Esophagus (tissue), 2 donors: ENCODE measurements around the gene C10orf90. TPM values are rescaled to one million over a fixed set of nuclear protein-coding genes. Genes with fewer than 3 reads are reported as not detected.

Source experiments
- H3K27ac ChIP-seq, 2 donors: one replicate each; pipeline ENCODE4 v1.5.1; 2013; ENCODE audit warnings: low read depth in 2 of 2, mild to moderate bottlenecking in 2 of 2, inconsistent platforms in 1 of 2, low read length in 1 of 2, moderate library complexity in 1 of 2
- H3K27me3 ChIP-seq, 2 donors: one replicate each; pipeline ENCODE4 v1.6.1; 2013; ENCODE audit warnings: low read length in 2 of 2, control low read depth in 1 of 2, mild to moderate bottlenecking in 1 of 2; ENCODE audit not compliant: insufficient read depth in 2 of 2, control insufficient read depth in 1 of 2
- H3K36me3 ChIP-seq, 2 donors: one replicate each; pipeline ENCODE4 v1.6.1; 2013; ENCODE audit warnings: low read length in 1 of 2; ENCODE audit not compliant: control insufficient read depth in 2 of 2, insufficient read depth in 2 of 2
- H3K4me1 ChIP-seq, 2 donors: one replicate each; pipeline ENCODE4 v1.6.1; 2013; ENCODE audit warnings: low read length in 1 of 2; ENCODE audit not compliant: control insufficient read depth in 2 of 2, insufficient read depth in 2 of 2
- H3K4me3 ChIP-seq, 2 donors: one replicate each; pipeline ENCODE4 v1.5.1; 2013; ENCODE audit warnings: low read length in 2 of 2, mild to moderate bottlenecking in 2 of 2, low read depth in 1 of 2, moderate library complexity in 1 of 2
- H3K9me3 ChIP-seq, 2 donors: one replicate each; pipeline ENCODE4 v1.6.1; 2013; ENCODE audit warnings: mild to moderate bottlenecking in 2 of 2, low read depth in 1 of 2, low read length in 1 of 2, moderate library complexity in 1 of 2; ENCODE audit not compliant: control insufficient read depth in 2 of 2, insufficient read depth in 1 of 2
- WGBS, 2 donors: extraction: QIAGEN DNeasy Blood & Tissue Kit; methylation state at CpG; one replicate each; pipeline ENCODE4 v1.1.7; 2013; 5-methylcytosine and 5-hydroxymethylcytosine counted together
- polyA plus RNA-seq, 2 donors: library from polyadenylated mRNA; stranded (reverse); fragments of 200-250 nt; gene quantifications; one replicate each; pipeline ENCODE4 v1.2.3, GENCODE V29; 2013
- donor health status: healthy with polysubstance abuse.
- donor health status: Bipolar disorder and iron deficiency.

Gene C10orf90
- polyA plus RNA-seq, 2 donors, result 0.05 TPM; not detected in 1

DNA sequence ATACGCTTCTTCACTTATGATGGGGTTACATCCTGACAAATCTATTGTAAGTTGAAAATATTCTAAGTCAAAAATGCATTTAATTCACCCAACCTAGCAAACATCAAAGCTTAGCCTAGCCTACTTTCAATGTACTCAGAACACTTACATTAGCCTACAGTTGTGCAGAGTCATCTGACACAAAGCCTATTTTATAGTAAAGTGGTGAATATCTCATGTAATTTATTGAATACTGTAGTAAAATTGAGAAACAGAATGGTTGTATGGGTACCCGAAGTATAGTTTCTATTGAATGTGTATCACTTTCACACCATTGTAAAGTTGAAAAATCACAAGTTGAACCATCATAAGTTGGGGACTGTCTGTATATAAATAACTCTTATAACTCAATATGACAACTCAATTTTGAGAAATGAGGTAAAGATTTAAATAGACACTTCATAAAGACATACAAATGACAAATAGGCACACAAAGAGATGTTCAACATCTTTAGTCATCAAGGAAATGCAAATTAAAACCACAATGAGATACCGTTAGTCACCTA is 73.9 kb downstream of the C10orf90 start:
- WGBS, 2 donors, result 81 to 84% methylated on average over 3 of the region's 3 CpGs
- no peaks in the 10 kb centered on the region for H3K9me3 ChIP-seq

DNA sequence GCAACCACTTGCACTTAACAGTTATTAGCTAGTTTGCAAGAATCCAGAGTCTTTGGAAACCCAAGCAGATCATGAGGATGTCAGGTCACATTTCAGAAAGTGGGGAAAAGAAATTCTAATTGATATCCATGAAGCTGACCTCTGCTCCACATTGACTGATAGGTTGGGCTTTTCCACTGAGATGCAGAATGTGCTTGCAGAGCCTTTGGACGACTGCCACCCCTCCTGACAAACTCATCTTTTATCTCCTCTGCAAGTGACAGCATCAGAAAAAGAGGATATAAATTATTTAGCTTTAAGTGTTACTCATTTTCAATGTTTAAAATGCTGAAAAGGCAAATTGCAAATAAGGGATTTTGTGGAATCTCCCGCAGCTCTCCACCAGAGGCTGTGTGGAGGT is 75.3 kb downstream of the C10orf90 start:
- no peak overlapping the region for H3K4me3 ChIP-seq
- H3K27me3 ChIP-seq, result no peaks in the 10 kb centered on the region
- H3K4me1 ChIP-seq, result no peaks in the 10 kb centered on the region
- 22 to 45% methylated on average over 2 of the region's 2 CpGs for WGBS, 2 donors
- no peak overlapping the region for H3K27ac ChIP-seq
- no peaks in the 10 kb centered on the region for H3K9me3 ChIP-seq
- H3K36me3 ChIP-seq, result no peaks in the 10 kb centered on the region

More for the DNA sequence above, 73.9 kb downstream of the C10orf90 start:
- Histone ChIP-seq H3K4me1 (no peaks in the 10 kb centered on the region), H3K36me3 (no peaks in the 10 kb centered on the region), H3K4me3 (no peak overlapping the region), H3K27me3 (no peaks in the 10 kb centered on the region), H3K27ac (no peak overlapping the region)

DNA sequence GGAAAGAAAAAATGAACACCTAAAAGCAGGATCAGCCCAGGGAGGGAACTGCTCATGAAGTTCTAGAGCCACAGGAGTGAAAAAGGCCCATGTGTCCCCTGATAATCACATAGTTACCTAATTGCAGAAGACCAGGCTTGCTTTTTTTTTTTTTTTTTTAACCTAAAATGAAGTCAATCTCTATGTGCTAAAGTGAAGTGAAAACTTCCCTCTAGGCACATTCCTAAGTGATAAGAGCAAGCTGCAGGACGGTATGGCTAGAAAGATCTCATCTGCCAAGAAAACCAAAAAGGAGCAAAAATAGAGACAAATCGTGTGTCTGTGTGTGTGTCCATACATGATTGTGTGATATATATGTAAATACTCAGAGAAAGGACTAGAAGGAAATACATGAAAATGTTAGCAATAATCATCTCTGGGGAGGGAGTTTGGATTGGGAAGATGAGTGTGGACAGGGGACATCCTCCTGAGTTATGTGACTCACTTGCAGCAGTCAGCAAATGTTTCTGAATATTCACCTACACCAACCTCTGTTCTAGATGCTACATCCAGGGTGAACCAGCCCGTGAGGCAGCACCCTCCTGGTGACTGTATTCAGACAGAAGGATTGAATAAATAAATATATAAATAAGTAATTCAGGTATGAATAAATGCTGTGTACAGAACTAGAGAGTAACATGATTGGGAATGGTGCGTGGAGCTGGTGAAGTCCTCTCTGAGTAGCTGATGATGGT is 76.4 kb downstream of the C10orf90 start:
- Histone ChIP-seq H3K27ac (no peak overlapping the region), H3K27me3 (no peaks in the 10 kb centered on the region), H3K4me3 (no peak overlapping the region), H3K4me1 (no peaks in the 10 kb centered on the region), H3K9me3 (no peaks in the 10 kb centered on the region), H3K36me3 (no peaks in the 10 kb centered on the region)
- WGBS, 2 donors, result 73 to 74% methylated on average over 4 of the region's 4 CpGs

DNA sequence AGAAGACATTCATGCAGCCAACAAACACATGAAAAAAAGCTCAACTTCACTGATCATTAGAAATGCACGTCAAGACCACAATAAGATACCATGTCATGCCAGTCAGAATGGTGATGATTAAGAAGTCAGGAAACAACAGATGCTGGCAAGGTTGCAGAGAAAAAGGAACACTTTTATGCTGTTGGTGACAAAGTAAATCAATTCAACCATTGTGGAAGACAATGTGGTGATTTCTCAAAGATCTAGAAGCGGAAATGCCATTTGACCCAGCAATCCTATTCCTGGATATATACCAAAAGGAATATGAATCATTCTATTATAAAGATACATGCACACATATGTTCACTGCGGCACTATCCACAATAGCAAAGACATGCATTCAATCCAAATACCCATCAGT is 77.6 kb downstream of the C10orf90 start:
- no peaks in the 10 kb centered on the region for H3K9me3 ChIP-seq
- H3K4me1 ChIP-seq, result no peaks in the 10 kb centered on the region
- H3K4me3 ChIP-seq, result no peak overlapping the region
- H3K27me3 ChIP-seq, result no peaks in the 10 kb centered on the region
- 86 to 90% methylated on average over 3 of the region's 3 CpGs for WGBS, 2 donors
- H3K36me3 ChIP-seq, result no peaks in the 10 kb centered on the region
- H3K27ac ChIP-seq, result no peak overlapping the region

DNA sequence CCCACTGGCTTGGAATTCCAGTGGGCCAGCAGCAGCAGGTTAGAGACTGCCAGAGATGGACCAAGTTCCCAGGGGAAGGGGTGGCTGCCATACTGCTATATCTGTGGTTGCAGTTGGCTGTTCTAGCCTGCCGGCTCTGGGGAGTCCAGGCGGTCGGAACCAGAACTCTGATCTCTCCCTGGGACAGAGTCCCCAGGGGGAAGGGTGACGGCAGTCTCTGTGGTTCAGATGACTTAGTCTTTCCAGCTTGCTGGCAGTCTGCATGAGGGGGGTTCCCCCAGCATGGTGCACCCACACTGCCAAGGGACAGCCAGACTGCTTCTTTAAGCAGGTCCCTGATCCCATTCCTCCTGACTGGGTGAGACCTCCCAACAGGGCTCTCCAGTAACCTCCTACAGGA is 82.5 kb downstream of the C10orf90 start:
- Histone ChIP-seq H3K27me3 (peaks cover 0 to 2% of the 10 kb centered on the region in 2 donors), H3K4me3 (no peak overlapping the region), H3K9me3 (peaks cover 0 to 2% of the 10 kb centered on the region in 2 donors), H3K4me1 (no peaks in the 10 kb centered on the region), H3K36me3 (no peaks in the 10 kb centered on the region), H3K27ac (no peak overlapping the region)
- 92% methylated on average over 4 of the region's 4 CpGs for WGBS, 2 donors

DNA sequence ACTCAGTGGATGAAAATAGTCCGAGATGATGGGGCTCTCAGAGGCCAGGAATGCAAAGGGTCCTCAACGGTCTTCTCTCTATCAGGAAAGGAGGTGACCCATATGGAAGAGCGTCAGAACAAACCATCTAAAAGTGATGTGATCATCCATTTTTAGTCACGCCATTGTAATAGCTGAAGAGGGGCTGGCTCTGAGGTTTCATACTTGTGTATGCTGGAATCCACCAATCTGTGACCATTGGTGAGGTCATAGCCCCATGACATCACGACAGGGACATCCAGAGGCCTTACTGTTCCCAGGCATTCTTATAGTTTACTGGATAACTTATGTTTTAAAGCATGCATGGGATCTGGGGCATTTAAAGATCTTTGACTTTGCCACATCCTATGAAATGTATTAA is 83.6 kb downstream of the C10orf90 start:
- no peak overlapping the region for H3K27ac ChIP-seq
- no peak overlapping the region for H3K4me3 ChIP-seq
- no peaks in the 10 kb centered on the region for H3K4me1 ChIP-seq
- no peaks in the 10 kb centered on the region for H3K36me3 ChIP-seq
- H3K9me3 ChIP-seq, result peaks cover 0 to 2% of the 10 kb centered on the region in 2 donors
- 86 to 88% methylated on average over 5 of the region's 5 CpGs for WGBS, 2 donors
- H3K27me3 ChIP-seq, result peaks cover 0 to 2% of the 10 kb centered on the region in 2 donors

DNA sequence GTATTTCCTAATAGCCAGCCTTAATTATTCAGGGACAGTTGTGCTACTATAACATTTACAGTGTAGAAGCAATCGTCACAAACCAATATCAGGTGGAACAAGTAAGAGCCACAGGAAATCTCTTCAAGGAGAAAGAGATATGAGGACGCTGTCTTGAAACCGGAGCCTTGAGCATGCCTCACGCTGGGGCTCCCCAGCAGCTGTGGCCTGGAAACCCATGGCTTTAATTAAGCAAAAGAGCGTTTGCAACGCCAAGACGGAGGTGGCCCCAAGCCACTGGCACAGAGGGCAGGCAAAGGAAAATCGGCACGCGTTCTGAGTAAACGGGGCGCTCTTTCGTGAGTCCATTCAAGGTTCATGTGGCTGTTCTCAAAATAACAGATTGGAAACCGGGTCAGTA is 84.4 kb downstream of the C10orf90 start:
- Histone ChIP-seq H3K9me3 (peaks cover 0 to 2% of the 10 kb centered on the region in 2 donors), H3K27ac (no peak overlapping the region), H3K4me1 (no peaks in the 10 kb centered on the region), H3K36me3 (no peaks in the 10 kb centered on the region), H3K4me3 (no peak overlapping the region), H3K27me3 (peaks cover 2% of the 10 kb centered on the region in 2 donors)
- WGBS, 2 donors, result 84 to 89% methylated on average over 14 of the region's 14 CpGs

DNA sequence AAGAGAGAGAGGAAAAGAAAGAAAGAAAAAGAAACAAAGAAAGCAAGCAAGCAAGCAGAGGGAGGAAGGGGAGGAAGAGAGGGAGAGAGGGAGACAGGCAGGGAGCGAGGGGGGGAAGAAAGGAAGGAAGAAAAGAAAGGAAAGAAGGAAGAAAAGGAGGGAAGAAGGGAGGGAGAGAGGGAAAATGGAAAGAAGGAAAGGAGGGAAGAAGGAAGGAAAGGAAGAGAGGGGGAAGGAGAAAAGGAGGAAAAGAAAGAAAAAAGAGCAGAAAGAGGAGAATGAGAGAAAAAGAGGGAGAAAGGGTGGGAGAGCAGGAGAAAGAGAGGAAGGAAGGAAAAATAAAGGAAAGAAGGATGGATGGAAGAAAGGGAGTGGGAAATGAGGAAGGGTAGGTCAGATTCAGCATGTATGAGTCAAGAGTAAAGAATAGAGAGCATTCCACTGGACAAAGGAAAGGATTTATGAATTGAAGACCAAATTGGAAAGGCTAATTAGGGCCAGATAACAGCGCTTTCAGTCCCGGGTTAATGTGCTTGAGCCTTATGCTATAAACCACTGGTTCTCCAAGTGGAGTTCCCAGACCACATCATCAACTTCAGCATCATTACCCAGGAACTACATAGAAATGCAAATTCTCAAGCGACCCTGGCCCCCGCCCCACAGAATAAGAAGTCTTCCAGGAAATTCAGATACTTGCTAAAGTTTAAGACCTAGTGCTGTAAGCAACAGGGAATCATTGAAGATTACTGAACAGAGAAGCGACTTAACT is 85.1 kb downstream of the C10orf90 start:
- H3K27ac ChIP-seq, result no peak overlapping the region
- no peaks in the 10 kb centered on the region for H3K36me3 ChIP-seq
- peaks cover 0 to 2% of the 10 kb centered on the region in 2 donors for H3K9me3 ChIP-seq
- H3K4me1 ChIP-seq, result no peaks in the 10 kb centered on the region
- no peak overlapping the region for H3K4me3 ChIP-seq
- H3K27me3 ChIP-seq, result peaks cover 2% of the 10 kb centered on the region in 2 donors
- 81 to 86% methylated on average over 6 of the region's 6 CpGs for WGBS, 2 donors

DNA sequence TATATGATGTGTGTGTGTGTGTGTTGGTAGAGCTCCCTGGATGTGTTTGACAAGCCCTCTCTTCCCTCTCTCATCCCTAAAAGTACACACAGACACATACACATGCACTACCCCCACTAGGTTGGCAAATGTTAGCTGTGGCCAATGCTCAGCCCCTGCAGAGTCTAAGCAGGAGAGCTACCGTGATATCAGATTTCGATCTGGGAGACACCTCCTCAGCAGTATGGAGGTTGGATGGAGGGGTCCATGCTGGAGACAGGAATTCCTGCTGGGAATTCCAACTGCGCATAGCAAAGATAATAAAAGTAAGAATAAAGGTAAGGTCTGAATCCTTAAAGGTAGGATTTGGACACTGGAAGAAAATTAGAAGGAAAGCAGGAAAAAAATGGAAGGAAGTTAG is 85.7 kb downstream of the C10orf90 start:
- no peak overlapping the region for H3K4me3 ChIP-seq
- H3K36me3 ChIP-seq, result no peaks in the 10 kb centered on the region
- peaks cover 2% of the 10 kb centered on the region in 2 donors for H3K27me3 ChIP-seq
- 60 to 71% methylated on average over 3 of the region's 3 CpGs for WGBS, 2 donors
- peaks cover 0 to 2% of the 10 kb centered on the region in 2 donors for H3K9me3 ChIP-seq
- H3K4me1 ChIP-seq, result no peaks in the 10 kb centered on the region
- no peak overlapping the region for H3K27ac ChIP-seq
